Coronary artery (tissue), 2 donors: ENCODE data around the gene WDTC1.

Source experiments
- DNase-seq: peaks from one replicate; pipeline ENCODE4 v3.0.0-alpha.2; 2017; ENCODE audit warnings: low spot score
- H3K27ac ChIP-seq, 2 donors: fragments of 200-600 bp; sonication (generic); one replicate each; pipeline ENCODE4 v1.5.1; 2016 to 2019
- H3K4me3 ChIP-seq: fragments of 200-600 bp; sonication (generic); 2 replicates; pipeline ENCODE4 v1.5.1; 2016; ENCODE audit warnings: mild to moderate bottlenecking, moderate library complexity
- TF ChIP-seq, protein P1 (sequence below): fragments of 200-600 bp; sonication (generic); IDR thresholded peaks from one replicate; pipeline ENCODE4 v1.5.1; 2019; ENCODE audit warnings: antibody characterized with exemption

The WDTC1 gene

DNA sequence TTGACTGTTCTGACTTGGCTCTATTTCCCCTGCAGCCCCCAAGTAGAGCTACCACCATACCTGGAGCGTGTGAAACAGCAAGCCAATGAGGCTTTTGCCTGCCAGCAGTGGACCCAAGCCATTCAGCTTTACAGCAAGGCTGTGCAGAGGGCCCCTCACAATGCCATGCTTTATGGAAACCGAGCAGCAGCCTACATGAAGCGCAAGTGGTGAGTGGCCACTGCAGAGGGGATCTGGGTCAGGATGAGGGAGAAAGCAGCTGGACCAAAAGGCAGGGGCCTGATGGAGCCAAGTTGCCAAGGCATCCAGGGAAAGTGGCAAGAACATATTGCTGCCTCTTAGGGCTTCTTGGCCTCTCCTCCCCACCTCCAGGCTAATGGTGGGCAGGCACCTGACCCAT, 63.5 kb downstream of the WDTC1 start:
- no peak overlapping the region for H3K27ac ChIP-seq
- TF ChIP-seq, protein P1, sequence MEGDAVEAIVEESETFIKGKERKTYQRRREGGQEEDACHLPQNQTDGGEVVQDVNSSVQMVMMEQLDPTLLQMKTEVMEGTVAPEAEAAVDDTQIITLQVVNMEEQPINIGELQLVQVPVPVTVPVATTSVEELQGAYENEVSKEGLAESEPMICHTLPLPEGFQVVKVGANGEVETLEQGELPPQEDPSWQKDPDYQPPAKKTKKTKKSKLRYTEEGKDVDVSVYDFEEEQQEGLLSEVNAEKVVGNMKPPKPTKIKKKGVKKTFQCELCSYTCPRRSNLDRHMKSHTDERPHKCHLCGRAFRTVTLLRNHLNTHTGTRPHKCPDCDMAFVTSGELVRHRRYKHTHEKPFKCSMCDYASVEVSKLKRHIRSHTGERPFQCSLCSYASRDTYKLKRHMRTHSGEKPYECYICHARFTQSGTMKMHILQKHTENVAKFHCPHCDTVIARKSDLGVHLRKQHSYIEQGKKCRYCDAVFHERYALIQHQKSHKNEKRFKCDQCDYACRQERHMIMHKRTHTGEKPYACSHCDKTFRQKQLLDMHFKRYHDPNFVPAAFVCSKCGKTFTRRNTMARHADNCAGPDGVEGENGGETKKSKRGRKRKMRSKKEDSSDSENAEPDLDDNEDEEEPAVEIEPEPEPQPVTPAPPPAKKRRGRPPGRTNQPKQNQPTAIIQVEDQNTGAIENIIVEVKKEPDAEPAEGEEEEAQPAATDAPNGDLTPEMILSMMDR, result no peak
- H3K4me3 ChIP-seq, result no peak overlapping the region
- no peak for DNase-seq

DNA sequence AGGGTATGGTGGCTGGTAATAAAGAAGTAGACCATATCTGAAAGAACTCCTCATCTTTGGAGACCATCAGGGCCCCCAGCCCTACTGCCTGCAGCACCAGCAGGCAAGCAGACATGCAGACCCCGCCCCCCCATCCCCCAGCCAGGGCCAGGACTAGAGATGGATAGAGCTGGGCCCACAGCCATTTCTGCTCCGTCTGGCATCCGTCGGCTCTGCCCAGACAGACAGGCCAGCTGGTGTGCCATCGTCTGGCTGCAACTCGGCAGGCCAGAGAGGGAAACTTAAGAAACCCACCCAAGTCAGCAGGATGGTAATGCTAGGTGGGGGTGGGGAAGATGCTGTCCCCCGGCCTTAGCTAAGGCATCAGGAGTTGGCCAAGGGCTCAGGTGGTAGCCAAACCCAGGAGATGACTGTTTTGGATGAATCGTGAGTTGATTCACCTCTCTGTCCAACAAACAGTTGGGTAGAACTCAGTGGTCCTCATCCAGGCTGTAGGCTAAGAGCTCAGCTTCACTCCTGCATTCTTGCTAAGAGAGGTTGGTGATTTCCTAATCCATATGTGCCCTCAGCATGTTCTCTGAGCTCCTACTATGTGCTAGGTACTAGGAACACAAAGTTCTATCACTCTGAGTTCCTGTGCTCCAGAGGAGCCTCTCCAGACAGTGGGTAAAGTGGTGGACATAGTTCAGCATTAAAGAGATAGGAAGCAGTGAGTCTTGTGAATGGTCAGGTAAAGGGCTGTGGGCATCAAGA, 64.4 kb downstream of the WDTC1 start:
- Histone ChIP-seq H3K27ac (peak overlapping the region in 1 of 2 donors; percentile 81), H3K4me3 (no peak overlapping the region)
- TF ChIP-seq, protein P1, result no peak
- no peak for DNase-seq

DNA sequence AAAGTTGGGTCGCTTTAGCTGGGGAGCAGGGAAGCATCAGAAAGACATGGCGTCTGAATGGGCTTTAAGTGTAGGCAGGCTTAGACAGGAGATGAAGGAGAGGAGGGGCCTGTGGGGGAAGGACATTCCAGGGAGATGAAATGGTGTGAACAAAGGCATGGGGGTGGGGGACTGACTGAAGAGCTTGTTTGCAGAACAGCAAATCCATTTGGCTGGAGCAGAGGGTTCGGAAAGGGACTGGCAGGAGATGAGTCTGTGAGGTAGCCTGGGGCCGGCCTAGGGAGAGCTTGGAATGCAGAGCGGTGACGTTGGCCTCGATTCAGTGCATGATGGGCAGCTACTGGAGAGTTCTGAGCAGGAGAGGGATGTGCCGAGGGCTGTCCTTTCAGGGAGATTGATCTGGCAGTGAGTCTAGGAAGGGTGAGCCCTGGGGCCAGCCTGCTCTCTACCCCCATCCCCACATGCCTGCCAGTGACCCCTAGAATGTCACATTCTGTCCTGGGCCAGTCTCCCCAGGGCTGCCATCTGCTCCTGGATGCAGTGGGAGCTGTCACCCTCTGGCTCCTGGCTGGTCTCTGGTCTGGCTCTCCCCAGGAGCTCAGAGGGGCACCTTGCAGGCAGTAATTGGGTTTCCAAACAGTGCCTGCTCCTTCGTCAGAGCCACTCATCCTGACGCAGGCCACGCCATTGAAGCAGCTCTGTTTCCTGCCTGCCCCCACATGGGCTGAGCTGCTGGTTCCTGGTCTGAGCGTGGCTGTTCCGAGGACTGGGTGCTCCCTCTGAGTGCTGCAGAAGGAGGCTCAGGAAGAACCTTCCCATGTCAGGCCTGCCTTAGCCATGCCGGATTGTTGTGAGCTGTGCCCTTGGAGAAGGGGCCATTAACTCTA, 65.2 kb downstream of the WDTC1 start:
- peak overlapping the region in 1 of 2 donors; percentile 81 for H3K27ac ChIP-seq
- TF ChIP-seq, protein P1, result no peak
- no peak overlapping the region for H3K4me3 ChIP-seq
- DNase-seq, result no peak

DNA sequence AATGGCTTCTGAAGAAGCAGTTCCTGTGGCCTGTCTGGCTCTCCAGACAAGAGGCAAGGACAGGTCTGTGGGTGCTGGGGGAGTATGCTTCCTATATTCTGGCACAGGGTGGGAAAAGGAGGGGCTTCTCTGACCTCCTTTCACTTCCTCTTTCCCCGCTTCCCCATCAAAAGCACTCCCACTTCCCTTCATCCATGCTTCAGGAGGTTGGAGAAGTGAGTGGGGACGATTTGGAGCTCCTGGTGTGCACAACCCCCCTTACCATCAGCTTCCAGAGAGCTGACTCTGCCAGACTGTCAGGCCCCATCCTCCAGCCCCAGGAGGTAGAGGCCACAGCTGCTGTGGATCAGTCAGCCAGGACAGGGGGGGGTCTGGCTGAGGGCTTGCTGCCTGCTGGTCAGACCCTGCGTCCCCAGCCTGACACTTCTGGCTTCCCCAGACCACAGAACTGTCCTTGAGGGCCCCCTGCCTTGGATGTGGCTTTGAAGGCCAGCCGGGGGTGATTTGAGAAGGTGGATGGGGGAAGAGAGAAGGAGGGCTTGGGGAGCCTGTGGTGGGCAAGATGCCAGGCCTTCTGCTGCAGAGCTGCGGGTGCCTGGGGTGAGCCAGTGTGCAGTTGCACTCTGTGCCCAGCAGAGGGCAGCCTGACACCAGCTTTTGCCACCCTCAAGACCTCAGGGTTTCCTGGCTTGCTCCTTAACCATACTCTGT, 66.1 kb downstream of the WDTC1 start:
- TF ChIP-seq, protein P1, result peak; percentile 99
- no peak overlapping the region for H3K4me3 ChIP-seq
- DNase-seq, result peak; percentile 85
- H3K27ac ChIP-seq, result peak overlapping the region in 1 of 2 donors; percentile 81

DNA sequence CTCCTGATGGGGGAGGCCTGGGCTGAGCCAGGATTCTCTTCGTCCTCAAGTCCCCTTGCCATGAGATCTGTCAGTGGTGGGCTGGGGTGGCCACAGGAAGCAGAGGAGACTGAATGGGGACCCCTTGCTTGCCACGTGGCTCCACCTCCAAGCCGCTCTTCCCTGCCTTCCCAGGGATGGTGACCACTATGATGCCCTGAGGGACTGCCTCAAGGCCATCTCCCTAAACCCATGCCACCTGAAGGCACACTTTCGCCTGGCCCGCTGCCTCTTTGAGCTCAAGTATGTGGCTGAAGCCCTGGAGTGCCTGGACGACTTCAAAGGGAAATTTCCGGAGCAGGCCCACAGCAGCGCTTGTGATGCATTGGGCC, 66.6 kb downstream of the WDTC1 start:
- DNase-seq, result no peak
- Histone ChIP-seq H3K27ac (peak overlapping the region in 1 of 2 donors; percentile 81), H3K4me3 (no peak overlapping the region)
- TF ChIP-seq, protein P1, result no peak

DNA sequence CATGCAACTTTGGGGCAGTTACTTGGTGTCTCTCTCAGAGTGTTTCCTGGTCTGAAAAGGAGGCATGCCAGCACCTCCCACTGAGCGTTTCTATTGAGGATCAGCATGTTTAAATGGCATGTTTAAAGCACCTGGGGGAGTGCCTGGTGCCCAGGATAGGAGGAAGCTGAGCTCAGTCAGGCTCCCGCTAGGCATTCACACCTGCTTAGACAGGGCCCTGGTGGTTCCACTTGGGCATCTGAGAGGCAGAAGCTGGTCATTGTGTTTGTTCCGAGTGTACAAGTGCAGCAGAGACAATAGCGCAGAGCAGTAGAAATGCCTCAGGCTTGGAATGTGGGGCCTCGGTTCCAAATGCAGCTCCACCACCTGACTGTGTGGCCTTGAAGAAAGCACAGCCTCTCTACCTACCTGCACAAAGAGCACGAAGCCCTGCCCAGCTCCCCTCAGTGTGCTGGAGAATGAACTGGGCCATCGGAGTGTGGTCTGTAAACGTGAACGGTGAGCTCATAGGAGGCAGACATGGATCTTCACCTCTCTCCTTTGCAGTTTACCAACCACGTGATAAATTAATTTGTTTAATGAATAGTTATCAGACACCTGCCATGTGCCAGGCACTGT, 67.3 kb downstream of the WDTC1 start:
- no peak overlapping the region for H3K27ac ChIP-seq
- TF ChIP-seq, protein P1, result no peak

More for the DNA sequence above, 67.3 kb downstream of the WDTC1 start:
- DNase-seq, result no peak
- H3K4me3 ChIP-seq, result no peak overlapping the region
